HG03442 (cell line): Measurements from ENCODE around the gene NMT1.

Experiments
- ATAC-seq: cut with Tn5 transposase; IDR thresholded peaks from one replicate; pipeline ENCODE4 v1.9.1; 2021; ENCODE audit warnings: mild to moderate bottlenecking, moderate library complexity; ENCODE audit not compliant: unreplicated experiment

The NMT1 gene

GRCh38 chr17:45077643-45078042 is 16.5 kb downstream of the NMT1 start:
- ATAC-seq: no peak

GRCh38 chr17:45081047-45081703 is 20.1 kb downstream of the NMT1 start:
- no peak for ATAC-seq

DNA sequence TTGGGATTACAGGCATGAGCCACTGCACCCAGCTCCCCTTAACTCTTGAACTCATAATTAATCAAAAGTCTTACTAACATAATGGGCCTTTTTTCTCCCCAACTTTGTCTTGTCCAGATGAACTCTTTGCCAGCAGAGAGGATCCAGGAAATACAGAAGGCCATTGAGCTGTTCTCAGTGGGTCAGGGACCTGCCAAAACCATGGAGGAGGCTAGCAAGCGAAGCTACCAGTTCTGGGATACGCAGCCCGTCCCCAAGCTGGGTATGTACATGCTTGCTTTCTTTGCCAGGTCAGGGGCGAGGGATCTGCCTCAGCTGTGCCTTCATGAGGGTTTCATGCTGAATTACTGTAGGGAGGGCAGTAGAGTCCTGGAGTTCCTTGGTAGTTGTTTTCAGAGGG is 25.3 kb downstream of the NMT1 start:
- ATAC-seq: no peak

- no peak for ATAC-seq
Measured at GRCh38 chr17:45086865-45087503, 25.9 kb downstream of the NMT1 start.

- no peak for ATAC-seq
Measured at GRCh38 chr17:45087504-45087975, 26.4 kb downstream of the NMT1 start.

GRCh38 chr17:45087978-45088377 is 26.9 kb downstream of the NMT1 start:
- ATAC-seq: no peak

DNA sequence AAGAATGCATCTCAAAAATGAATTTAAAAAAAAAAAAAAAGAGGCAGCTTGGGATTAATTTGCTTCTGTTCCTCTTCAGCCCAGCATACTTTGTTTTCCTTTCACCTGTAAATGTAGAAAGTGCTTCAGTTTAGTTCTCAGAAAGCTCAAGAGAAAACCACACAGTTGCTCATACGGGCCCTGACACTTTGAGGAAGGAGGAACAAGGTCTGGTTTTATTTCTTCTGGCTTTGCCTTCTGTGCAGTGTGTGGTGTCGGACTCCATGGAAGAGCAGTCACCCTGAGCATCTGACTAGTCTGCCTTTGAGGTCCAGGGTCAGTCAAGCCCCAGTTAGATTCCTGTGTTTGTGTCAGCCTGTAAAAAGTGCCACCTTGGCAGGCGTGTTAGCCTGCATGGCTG is 27.6 kb downstream of the NMT1 start:
- no peak for ATAC-seq

- ATAC-seq: no peak
Measured at GRCh38 chr17:45090711-45091110, 29.6 kb downstream of the NMT1 start.

DNA sequence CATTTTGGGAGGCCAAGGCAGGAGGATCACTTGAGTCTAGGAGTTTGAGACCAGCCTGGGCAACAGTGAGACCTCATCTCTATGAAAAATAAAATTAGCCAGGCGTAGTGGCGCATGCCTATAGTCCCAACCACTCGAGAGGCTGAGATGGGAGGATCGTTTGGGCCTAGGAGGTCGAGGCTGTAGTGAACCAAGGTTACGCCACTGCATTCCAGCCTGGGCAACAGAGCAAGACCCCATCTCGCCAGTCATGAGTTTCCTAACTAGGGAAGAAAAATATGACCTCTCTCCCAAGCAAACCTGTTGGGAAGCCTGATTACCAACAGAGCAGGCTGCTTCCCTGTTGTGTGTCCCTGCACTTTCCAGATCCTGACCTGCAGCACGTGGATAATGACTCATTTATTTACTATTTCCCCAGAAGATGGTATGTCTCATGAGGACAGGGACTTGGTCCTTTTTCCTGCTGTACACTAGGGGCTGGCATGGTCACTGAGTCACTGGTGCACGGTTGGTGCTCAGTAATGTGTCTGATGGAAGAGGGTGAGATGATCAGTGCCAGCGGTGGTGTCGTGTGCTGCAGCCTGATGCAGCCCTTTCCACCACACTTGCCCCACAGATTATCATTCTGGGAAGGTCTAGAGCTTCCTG is 30.8 kb downstream of the NMT1 start:
- ATAC-seq: no peak

- ATAC-seq: no peak
Measured at GRCh38 chr17:45092911-45093430, 31.9 kb downstream of the NMT1 start.

DNA sequence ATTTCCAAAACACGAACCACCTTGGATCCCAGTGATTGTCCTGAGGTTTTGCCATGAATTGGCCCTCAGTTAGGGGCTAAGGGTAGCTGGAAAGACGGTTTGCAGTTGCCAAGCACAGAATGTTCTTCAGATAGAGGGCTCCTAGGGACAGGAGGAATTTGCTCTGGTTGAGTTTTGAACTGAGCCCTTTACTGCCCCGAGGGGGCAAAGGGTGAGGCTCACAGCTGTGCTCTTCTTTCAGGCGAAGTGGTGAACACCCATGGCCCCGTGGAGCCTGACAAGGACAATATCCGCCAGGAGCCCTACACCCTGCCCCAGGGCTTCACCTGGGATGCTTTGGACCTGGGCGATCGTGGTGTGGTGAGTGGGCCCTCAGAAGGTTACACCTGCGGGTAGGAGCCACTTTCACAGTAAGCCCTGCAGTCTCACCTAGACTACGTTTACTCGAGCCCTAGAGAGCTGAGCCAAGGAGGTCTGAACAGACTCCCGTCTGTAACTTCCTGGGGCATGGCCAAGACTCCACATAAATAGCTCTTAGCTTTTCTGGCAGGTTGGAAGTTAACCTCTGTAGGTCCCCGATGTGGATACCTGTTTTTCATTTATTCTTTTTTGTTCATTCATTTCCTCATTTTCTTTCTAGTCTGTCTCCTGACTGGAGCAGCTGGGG is 32.5 kb downstream of the NMT1 start:
- no peak for ATAC-seq

DNA sequence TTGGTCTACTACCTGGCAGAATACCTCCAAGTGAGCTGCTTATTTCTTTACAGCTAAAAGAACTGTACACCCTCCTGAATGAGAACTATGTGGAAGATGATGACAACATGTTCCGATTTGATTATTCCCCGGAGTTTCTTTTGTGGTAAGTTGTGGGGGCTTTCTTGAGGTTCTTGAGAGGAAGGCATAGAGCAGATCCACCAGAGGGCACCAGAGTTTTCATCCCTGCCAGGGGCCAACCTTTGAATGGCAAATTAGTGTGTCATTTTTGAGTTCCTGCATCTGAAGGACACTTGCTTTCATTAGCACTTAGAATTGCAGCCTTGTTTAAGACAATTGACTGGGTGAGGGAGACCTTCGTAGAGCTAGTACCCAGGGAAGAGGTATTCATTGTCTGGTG is 35.0 kb downstream of the NMT1 start:
- ATAC-seq: no peak

DNA sequence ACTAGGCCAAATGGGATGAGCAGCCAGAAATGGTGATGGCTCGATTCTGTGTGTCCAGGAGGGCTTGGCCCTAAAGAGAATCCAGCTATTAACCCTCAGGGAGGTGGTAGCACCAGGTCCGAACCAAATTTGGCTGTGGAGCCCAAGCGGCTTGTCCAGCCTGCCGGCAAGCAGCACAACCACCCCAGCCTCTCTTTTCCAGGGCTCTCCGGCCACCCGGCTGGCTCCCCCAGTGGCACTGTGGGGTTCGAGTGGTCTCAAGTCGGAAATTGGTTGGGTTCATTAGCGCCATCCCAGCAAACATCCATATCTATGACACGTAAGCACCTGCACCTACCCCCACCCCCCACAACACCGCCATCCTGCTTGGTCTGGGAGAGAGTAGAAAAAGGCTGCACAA is 35.8 kb downstream of the NMT1 start:
- ATAC-seq: no peak

- no peak for ATAC-seq
Measured at GRCh38 chr17:45098081-45098868, 37.2 kb downstream of the NMT1 start.

- ATAC-seq: no peak
Measured at GRCh38 chr17:45098869-45099616, 37.9 kb downstream of the NMT1 start.

GRCh38 chr17:45101546-45101882 is 40.4 kb downstream of the NMT1 start:
- ATAC-seq: no peak

DNA sequence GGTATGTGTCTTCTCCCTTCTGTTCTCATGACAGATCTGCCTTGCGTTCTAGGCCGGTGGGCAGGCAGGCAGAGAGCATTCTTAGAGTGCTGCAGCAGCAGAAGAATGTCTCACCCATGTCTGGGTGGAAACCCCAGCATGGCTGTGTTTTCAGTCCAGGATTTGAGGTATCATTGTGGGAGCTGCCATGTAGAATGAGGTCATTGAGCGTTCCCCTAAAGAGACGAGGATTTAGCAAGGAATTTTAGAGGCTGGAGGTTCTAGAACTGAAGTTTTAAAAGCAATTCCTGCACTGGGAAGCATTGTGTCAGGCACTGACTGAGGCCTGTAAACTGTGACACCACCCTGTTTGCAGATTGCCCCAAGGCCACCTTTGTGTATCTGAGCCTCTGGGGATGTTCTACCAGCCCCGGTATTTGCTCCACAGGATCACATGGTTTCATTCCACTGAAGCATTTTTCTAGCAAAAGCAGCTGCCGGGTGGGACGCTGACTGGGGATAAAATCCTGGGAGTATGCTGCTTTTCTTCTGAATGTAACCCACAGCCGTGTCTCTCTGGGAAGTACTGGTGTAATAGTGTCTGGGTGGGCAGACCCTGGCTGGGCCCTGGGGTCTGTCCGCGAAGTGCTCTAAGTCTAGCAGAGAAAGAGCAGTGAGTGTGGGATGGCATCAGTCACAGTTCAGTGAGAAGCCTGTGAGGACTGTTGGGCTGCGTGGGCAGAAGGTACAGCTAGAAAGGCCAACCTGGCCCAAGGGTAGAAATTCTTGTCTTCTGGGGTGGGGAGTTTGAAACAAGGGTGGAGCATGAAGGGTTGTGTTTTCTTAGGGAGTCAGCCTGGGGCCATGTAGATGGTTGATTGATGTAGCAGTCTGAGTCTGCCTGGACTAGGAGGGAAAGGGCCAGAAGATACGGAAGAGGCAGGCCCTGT is 41.0 kb downstream of the NMT1 start:
- no peak for ATAC-seq

- ATAC-seq: no peak
Measured at GRCh38 chr17:45102856-45103255, 41.7 kb downstream of the NMT1 start.

DNA sequence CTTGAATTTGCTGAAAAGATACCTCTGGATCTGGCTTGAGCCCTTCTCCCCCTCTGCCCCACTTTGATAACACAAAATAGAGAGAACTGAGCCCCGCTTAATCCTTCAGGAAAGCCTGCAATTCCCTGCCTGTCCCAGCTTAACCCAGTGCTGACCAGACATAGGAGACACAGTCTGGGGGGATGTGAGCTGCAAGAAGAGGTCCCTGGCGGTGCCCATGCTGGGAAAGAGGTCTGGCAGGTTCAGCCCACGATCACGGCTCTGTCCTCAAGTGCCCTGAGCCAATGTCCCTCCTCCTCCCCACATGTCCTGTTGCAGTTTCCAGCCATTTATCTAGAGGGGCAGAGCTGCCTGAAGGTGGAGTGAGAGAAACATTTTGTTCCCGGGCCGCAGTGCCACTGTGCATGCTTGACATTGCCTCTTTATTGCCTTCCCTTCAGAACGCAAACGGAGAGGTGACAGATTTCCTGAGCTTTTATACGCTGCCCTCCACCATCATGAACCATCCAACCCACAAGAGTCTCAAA is 42.2 kb downstream of the NMT1 start:
- no peak for ATAC-seq
